Left ventricle myocardium inferior (tissue), 1 donor: ENCODE data around the gene HDAC9. TPM values are rescaled to one million over a fixed set of nuclear protein-coding genes. Genes with fewer than 3 reads are reported as not detected.

Experiments used
- DNase-seq: peaks from one replicate; pipeline ENCODE4 v3.0.0-alpha.2; 2020
- H3K27ac ChIP-seq: fragments of 200-600 bp; replicated peaks from 2 replicates; pipeline ENCODE4 v1.8.0; 2021
- H3K27me3 ChIP-seq: fragments of 200-600 bp; 2 replicates; pipeline ENCODE4 v1.8.0; 2021; ENCODE audit warnings: low read depth
- H3K36me3 ChIP-seq: fragments of 200-600 bp; 2 replicates; pipeline ENCODE4 v1.8.0; 2021
- H3K4me1 ChIP-seq: fragments of 200-600 bp; 2 replicates; pipeline ENCODE4 v1.8.0; 2021
- H3K4me3 ChIP-seq: fragments of 200-600 bp; 2 replicates; pipeline ENCODE4 v1.8.0; 2021; ENCODE audit warnings: mild to moderate bottlenecking, moderate library complexity
- H3K9me3 ChIP-seq: fragments of 200-600 bp; replicated peaks from 2 replicates; pipeline ENCODE4 v1.8.0; 2021
- intact Hi-C: fragments of 100-400 bp; cut with micrococcal nuclease; formaldehyde crosslinking; loops from one replicate; pipeline ENCODE4 v1.11.0; 2022
- total RNA-seq: library from RNA; stranded (reverse); fragmentation: NEBNext Ultra II Directional; extraction: Animal tissue kit (Norgen Biotek cat#: 25700); gene quantifications from one replicate; pipeline ENCODE4 v1.2.1, GENCODE V29; 2021
- TF ChIP-seq, protein P1 (sequence below): fragments of 200-600 bp; IDR thresholded peaks from 2 replicates; pipeline ENCODE4 v1.8.0; 2021; ENCODE audit warnings: antibody characterized with exemption, mild to moderate bottlenecking, borderline replicate concordance
- donor health status: DM: no; HTN: yes; CAD: no; lungs with severe emphysema.

HDAC9 gene
- total RNA-seq, 1 donor from 2014 or later: 39.6 TPM

DNA sequence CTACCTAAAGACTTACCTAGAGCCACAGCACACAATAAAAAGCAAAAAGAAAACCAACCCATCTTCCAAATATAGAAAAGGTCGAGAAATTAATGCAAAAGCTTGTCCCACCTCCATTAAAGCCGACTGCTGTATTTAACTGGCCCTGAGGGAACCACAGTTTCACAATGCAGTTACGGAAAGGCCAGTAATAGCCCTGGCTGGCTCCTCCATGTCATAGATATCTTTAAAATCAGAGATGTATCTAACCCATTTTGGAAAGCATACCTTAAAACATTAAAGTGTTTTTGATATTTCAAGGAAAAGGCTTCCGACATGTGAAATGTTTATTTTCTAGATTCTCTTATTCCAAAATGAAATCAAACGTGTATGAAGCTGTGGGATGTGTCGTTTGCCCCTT is 23.0 kb downstream of the HDAC9 start:
- H3K9me3 ChIP-seq: no peaks in the 10 kb centered on the region
- DNase-seq: no peak
- H3K4me3 ChIP-seq: no peak overlapping the region
- no peak overlapping the region for H3K27ac ChIP-seq
- H3K36me3 ChIP-seq: no peaks in the 10 kb centered on the region
- intact Hi-C loops: no loop called here
- TF ChIP-seq, protein P1, sequence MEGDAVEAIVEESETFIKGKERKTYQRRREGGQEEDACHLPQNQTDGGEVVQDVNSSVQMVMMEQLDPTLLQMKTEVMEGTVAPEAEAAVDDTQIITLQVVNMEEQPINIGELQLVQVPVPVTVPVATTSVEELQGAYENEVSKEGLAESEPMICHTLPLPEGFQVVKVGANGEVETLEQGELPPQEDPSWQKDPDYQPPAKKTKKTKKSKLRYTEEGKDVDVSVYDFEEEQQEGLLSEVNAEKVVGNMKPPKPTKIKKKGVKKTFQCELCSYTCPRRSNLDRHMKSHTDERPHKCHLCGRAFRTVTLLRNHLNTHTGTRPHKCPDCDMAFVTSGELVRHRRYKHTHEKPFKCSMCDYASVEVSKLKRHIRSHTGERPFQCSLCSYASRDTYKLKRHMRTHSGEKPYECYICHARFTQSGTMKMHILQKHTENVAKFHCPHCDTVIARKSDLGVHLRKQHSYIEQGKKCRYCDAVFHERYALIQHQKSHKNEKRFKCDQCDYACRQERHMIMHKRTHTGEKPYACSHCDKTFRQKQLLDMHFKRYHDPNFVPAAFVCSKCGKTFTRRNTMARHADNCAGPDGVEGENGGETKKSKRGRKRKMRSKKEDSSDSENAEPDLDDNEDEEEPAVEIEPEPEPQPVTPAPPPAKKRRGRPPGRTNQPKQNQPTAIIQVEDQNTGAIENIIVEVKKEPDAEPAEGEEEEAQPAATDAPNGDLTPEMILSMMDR: no peak
- H3K27me3 ChIP-seq: no peaks in the 10 kb centered on the region
- peaks cover 39% of the 10 kb centered on the region for H3K4me1 ChIP-seq

- H3K36me3 ChIP-seq: no peaks in the 10 kb centered on the region
- no peaks in the 10 kb centered on the region for H3K27me3 ChIP-seq
- no peaks in the 10 kb centered on the region for H3K9me3 ChIP-seq
- no peak for DNase-seq
- TF ChIP-seq, protein P1: no peak
- H3K4me3 ChIP-seq: peak overlapping the region; percentile 16
- peaks cover 44% of the 10 kb centered on the region for H3K4me1 ChIP-seq
- intact Hi-C loops: no loop called here
- H3K27ac ChIP-seq: peak overlapping the region; percentile 69
These were observed 25.1 kb downstream of the HDAC9 start for GRCh38 chr7:18520450-18521235.

GRCh38 chr7:18521236-18521589 is 25.7 kb downstream of the HDAC9 start:
- Histone ChIP-seq H3K4me1 (peaks cover 50% of the 10 kb centered on the region), H3K9me3 (no peaks in the 10 kb centered on the region), H3K27me3 (no peaks in the 10 kb centered on the region), H3K27ac (peak overlapping the region; percentile 69), H3K4me3 (peak overlapping the region; percentile 16), H3K36me3 (no peaks in the 10 kb centered on the region)
- intact Hi-C loops: no loop called here
- TF ChIP-seq, protein P1: no peak
- no peak for DNase-seq

- TF ChIP-seq, protein P1: no peak
- no peaks in the 10 kb centered on the region for H3K36me3 ChIP-seq
- no peaks in the 10 kb centered on the region for H3K9me3 ChIP-seq
- no peaks in the 10 kb centered on the region for H3K27me3 ChIP-seq
- H3K4me1 ChIP-seq: peaks cover 58% of the 10 kb centered on the region
- no peak overlapping the region for H3K4me3 ChIP-seq
- no peak for DNase-seq
- H3K27ac ChIP-seq: no peak overlapping the region
- intact Hi-C loops: no loop called here
These were observed 26.5 kb downstream of the HDAC9 start for GRCh38 chr7:18521945-18522566.

- H3K4me1 ChIP-seq: peaks cover 66% of the 10 kb centered on the region
These were observed 28.7 kb downstream of the HDAC9 start for GRCh38 chr7:18524248-18524647.

More at GRCh38 chr7:18524248-18524647, 28.7 kb downstream of the HDAC9 start:
- Histone ChIP-seq H3K9me3 (no peaks in the 10 kb centered on the region), H3K27me3 (no peaks in the 10 kb centered on the region), H3K36me3 (no peaks in the 10 kb centered on the region), H3K27ac (peak overlapping the region; percentile 3), H3K4me3 (no peak overlapping the region)
- TF ChIP-seq, protein P1: no peak
- no peak for DNase-seq
- intact Hi-C loops: no loop called here
